T1000 (cell line): ENCODE data around the gene HMGN2.

Experiments
- DNase-seq: peaks from one replicate; lab custom pipeline; 2025; ENCODE audit warnings: mixed read lengths; lab: John Stamatoyannopoulos, UW

The HMGN2 gene

DNA sequence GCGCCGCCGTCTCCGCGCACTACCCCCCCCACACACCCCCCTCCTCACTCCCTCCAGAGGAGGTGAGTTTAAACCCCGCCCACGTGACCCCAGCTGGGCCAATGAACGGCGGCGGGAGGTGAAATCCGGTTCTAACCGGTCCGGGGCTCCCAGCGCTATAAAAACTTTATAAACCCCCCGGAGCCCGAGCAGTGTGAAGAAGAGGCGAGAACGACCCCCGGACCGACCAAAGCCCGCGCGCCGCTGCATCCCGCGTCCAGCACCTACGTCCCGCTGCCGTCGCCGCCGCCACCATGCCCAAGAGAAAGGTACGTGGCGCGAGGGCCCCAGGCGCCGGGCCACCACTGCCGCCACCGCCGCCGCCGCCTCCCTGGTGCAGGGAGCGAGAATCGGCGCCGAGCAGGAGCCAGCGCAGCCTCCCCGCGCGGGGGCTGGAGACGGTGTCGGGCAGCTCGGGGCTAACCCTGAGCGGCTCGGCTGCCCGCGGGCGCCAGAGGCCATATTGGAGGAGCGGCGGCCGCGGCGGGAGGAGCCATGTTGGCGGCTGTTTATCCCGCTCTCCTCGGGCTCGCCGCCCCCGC, at the start of gene HMGN2:
TSS of gene HMGN2 (plus strand) at position 121 of the 581 bp plus-strand sequence. CDS start at position 294, 173 bp downstream.
- peak; percentile 81 for DNase-seq

DNA sequence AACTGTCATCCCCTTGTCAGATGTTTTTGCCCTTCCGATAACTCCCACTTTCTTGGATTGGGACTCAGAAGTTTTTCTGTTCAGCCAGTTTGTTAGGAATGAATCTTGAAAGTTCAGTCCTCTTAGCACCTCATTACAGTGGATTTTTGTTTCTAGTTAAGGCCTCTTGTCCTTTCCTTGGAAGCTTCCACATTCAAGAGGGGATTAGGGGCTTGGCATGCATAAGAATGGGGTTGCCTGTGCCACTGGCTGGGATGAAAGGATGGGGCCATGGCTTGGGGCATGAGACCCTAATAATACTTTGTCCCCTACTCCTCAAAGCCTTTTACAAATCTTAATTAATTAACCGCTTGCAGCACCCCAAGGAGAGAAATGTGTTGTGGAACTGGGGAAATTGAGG, 42.5 kb upstream of the HMGN2 start:
- no peak for DNase-seq

DNA sequence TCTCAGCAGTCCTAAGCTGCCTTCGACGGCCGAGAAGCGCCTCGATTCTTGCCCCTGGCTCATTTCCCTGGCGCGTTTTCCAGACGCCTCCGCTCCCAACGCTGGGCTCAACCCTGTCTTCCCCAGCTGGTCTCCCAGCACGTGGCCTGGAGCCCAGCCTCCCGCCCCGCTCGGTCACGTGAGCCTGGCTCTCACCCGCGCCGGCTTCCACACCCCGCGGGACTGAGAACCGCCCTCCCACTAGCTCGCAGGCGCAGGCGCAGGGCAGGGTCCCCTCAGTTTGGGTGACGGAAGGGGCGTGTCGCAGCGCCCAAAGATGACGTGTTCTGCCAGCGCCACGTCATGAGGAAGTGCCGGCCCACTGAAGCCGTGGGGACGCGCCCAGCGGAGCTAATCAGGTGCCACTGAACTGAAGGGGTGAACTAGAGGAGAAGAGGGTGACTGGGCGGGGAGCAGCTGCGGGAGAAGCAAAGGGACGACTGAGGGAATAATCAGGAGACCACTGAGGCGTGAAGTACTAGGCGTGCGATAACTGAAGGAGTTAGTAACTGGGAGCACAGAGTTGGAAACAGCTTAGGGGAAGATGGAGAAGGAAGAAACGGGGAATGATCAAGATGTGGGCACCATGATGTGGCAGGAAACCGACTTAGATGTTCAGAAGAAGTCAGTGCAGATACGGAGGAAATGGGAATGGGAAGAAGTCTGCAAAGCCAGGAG, 40.1 kb upstream of the HMGN2 start, which contains the start of gene DHDDS:
TSS of gene DHDDS (plus strand) at position 343 of the 717 bp plus-strand sequence. CDS start 625 bp downstream, outside the sequence.
- peak; percentile 98 for DNase-seq

DNA sequence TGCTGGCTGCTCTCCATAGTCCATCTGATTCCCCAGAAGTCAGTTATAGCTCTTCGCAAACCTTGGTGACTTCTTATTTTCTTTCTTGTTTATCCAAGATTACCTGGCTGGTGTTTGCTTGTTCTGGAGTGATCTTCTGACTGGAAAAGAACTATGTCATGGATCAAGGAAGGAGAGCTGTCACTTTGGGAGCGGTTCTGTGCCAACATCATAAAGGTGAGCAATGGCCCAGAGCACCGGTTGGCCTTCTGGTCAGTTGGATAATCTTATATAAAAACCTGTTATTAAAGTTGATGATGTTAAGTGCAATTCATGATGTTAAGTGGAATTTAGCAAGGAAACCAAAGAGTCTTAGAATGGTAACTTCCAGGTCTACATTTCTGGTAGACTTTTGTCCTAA, 39.4 kb upstream of the HMGN2 start:
- DNase-seq = no peak

DNA sequence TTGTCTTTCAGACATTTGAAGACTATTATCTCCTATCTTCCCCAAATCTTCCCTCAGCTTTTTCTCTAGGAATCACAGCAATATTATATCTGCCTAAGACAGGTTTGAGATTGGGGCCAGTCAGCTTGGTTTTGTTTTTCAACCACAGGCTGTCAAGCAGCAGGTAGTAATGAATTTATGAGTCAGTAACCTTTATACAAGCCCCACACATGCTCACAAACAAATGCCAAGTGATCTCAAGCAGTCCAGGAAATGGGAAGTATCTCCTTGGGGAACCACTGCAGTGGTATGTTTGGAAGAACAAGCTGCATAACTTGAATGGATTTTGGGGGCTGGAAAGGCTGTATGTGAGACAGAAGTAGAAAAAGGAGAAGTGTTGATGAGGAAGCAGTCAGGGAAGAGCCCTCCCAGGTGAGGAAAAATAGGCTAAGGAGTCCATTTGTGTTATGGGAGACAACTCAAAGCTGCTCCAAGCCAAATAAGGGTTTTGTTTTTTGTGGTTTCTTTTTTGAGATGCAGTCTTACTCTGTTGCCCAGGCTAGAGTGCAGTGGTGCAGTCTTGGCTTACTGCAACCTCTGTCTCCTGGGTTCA, 38.0 kb upstream of the HMGN2 start:
- DNase-seq = no peak

DNA sequence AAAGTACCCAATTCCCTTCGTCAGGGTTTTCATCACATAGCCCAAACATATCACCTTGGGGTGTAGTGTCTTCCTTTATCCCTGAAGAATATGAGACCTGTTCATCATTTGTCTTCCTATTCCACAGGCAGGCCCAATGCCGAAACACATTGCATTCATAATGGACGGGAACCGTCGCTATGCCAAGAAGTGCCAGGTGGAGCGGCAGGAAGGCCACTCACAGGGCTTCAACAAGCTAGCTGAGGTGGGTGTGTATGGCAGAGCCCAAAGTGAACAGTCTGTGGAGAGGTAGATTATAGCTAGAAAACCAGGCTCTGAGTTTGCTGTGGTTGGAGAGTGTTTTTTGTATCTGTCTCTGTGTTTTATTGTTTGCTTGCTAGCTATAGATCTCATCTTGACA, 34.2 kb upstream of the HMGN2 start:
- no peak for DNase-seq

DNA sequence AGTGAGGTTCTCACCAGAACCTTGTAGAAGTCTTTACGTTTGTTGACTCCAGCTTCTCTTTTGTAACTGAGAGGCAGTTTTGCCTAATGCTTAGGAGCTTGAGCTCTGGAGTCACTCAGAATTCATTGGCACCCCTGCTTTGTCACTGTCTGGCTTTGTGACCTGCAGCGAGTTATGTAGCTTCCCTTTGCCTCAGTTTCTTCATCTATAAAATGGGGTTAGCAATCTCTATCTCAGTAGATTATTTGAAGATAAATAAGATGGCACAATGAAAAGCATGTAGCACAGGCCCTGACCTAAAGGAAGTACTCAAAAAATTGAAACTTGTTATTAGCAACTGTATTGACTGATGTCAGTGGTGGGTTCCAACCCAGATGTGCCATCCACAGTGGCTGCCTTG, 32.0 kb upstream of the HMGN2 start:
- DNase-seq = no peak

DNA sequence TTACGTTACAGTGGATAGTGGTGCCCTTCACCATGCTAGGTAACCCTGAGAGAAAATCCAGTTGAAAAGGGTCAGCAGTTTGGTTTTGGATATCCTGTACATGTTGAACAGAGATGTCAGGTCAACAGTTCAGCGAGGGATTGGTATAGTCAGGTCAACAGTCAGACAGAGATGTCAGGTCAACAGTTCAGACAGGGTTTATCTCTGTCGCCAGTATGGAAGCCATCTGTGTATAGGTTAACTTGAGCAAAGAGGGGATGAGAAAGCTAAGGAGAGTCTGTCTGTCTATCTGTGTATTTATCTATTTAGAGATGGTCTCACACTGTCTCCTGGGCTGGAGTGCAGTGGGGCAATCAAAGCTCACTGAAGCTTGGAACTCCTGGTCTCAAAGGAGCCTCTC, 22.4 kb upstream of the HMGN2 start:
- DNase-seq = no peak

DNA sequence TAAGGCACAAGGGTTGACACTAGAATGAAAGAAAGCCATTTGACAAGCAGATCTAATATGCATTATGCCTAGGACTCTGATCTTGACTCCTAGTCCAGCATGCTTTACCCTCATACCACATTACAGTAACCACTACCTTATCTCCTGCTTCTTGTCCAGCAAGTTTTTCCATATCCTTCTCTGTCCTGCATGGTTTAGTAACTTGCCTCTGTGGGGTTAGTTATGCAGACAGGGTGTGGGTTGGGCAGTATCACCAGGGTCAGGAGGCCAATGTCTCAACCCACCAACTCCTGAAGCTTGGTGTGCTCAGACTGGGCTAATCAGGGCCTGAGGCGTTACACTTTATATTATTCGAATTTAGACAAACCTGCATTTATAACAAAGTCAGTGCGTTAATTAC, 21.3 kb upstream of the HMGN2 start:
- DNase-seq = no peak

DNA sequence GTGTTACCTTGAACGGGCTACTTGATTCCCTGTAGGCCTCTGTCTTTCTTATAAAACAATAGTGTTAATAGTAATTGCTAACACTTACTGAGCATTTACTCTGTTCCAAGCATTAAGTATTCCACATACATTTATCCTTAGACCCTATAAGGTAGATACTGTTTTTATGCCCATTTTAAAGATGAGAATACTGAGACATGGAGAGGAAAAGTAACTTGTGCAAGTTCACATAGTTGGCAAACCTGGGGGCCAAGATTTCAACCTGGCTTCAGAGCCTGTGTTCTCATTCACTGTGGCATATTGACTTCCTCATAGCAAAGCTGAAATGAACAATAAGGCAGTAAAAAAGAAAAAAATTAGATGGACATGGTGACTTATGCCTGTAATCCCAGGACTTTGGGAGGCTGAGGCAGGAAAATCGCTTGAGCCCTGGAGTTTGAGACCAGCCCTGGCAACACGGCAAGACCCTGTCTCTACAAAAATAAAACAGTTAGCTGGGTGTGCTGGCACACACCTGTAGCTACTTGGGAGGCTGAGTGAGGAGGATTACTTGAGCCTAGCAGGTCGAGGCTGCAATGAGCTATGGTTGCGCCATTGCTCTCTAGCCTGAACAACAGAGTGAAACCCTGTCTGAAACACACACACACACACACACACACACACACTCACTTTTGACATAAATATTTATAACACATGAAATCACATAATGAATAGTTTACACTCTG, 19.6 kb upstream of the HMGN2 start:
- DNase-seq = no peak

DNA sequence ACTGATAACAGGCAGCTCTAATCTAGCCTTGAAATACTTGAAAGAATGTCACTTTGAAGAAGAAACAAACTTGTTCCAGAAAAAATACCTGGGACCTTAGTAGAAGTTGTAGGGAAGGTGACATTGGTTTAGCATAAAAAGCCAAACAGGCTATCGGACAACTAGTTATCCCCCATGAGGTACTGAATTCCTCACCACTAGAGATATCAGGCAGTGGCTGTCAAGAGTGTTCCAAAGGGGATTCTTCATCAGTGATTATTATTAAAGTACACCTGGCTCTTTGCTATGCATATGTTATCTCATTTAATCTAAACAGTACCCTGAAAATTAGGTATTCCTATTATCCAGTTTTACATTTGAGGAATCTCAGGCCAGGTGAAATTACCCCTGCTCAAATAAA, 13.1 kb upstream of the HMGN2 start:
- no peak for DNase-seq

DNA sequence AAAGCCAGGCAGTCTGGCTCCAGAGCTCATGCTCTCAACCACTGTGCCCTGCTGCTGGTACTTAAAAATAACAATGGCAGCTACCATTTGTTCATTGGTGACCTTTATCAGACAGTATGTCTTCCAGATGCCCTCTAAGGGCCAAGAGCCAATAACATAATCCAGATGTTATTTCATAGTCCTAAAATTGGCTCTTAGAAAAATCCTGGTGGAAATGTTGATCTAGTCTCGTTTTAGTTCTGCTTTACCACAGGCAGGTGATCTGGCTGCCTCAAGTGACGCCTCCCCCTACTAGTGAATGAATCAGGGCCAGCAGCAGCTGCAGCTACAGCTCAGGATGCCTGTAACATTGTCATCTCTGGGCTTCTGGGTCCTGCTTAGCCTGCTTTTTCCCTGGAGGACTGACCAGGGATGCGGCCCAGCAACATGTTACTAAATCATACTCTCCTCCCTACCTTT, 12.6 kb upstream of the HMGN2 start:
- DNase-seq = no peak

DNA sequence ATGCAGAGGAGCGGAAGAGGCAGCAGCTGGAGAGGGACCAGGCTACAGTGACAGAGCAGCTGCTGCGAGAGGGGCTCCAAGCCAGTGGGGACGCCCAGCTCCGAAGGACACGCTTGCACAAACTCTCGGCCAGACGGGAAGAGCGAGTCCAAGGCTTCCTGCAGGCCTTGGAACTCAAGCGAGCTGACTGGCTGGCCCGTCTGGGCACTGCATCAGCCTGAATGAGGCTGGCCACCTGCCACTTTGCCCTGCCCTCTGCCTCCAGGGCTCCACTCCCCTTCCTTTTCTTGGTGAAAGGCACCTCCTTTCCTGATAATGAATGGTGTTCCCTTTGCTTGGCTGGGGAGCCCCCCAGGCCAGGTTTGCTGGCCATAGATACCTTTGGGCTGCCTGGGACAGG, 3.3 kb upstream of the HMGN2 start:
- no peak for DNase-seq

DNA sequence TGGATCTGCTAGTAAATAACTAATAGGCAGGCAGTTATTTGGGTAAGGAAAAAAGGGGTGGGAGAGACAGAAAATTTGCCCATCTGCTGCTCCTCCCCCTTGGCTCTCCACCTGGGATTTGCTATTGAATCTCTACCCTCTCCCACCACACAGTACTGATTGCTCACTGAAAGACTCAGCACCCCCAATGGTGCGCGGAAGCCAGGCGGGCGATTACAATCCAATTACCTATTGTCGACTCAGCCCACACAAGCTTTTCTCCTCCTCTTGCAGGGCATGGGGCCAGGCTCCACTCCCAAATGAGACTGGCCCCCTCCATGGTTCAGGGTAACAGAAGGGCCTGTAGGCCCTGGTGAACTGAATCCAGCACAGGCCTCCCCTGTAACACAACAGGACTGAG, 2.7 kb upstream of the HMGN2 start:
- no peak for DNase-seq

DNA sequence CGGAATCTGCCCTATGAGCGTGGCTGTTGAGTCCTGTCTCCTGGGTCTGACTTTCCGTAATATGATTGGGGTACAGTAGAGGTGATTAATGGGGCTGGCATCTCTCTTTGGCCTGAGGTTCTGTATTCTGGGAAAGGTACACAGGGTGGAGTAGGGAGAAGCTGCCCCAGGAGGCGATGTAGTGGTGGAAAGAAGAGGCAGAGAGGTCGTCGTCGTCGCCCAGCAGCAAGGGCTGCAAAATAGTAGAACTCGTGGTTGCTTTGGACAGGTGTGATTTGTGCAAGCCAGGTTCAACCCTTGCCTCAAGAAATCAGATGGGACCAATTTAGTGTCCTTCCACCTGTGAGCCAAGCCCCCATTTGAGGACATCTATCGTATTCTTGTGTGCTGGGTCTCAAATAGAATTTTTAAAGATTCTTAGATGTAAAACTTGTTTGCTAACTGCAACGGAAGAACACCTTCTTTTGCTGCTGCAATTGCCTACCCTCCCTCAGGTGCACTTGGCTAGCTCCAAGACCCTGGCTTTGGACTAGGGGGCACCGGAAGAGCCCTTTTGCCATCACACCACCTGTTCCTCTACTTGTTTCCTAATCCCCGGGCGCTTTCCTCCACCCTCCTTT, 1.3 kb upstream of the HMGN2 start:
- no peak for DNase-seq

DNA sequence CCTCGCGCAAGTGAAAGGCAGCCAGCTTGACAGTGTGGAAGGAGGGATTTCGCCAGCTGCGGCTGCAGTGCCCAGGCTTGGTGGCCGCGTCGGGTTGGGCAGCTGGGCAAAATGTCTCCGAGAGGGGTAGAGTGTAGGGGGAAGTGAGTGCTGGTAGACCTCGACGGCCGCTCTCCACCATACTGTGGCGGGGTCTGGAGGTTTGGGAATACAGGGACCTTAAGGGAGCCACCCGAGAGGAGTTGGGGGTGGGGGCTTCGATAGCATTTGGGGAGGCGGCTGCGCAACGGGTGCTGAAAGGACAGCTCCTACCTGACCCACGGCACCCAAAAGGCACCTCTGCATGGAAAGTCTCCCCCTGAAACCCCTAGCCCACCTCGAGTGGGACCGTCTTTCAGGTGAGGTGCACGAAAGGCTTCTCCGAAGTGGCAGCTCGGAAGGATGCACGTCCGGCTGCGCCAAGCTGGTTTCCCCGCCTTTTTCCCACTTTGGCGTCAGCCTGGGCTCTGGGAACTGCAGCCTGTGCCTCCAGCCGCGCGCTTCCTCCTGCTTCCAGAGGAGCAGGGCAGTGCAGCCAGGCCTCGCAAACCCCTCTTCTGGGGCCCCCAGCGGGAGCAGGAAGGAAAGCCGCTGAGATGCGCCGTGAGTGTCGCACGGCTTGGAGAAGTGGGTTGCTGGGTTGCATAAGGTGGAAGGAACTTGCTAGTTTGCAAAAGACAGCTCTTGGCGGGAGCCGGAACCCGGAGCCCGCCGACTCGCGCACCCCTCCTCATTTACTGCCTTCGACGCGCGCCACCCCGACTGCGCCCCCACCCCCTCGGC, 531 bp upstream of the HMGN2 start:
- DNase-seq = peak; percentile 75

DNA sequence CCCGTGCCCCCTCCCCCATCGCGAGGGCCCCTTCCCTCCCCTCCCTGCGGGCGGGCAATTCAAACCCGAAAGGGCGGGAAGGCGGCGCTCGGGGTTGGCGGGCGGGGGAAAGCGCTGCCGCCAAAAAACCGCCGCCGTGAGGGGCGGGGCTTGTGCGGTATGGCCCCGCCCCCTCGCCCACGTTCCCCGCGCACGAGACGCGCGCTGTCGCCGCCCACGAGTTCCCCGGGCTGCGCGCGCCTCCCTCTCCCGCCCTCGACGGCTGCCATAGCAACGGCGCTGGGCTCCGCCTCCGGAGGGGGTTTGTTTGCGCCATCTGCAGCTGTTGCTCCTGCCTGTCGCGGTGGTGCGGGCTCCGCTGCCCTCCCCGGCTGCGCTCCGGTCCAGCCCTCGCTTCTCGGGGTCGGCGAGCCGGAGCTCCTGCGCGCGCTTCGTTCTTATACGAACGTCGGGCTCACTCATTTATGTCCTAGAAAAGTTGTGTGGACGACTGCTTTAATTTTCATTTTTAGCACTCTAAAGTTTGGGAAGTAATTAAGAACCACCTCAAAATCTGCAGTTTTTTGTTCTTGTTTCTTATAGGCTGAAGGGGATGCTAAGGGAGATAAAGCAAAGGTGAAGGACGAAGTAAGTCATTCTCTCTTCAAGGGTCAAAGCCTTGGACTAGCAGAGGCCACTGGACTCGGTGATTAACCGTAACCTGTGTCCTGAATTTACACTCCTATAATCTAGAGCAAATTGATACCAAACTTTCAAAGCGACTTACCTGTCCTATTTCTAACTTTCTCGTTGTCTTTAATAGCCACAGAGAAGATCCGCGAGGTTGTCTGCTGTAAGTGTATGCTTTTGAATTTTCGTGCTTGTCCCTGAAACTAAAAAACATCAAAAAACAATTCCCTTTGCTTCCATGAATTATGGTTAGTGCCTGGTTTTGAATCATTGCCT, 933 bp downstream of the HMGN2 start:
- DNase-seq = peak; percentile 91

DNA sequence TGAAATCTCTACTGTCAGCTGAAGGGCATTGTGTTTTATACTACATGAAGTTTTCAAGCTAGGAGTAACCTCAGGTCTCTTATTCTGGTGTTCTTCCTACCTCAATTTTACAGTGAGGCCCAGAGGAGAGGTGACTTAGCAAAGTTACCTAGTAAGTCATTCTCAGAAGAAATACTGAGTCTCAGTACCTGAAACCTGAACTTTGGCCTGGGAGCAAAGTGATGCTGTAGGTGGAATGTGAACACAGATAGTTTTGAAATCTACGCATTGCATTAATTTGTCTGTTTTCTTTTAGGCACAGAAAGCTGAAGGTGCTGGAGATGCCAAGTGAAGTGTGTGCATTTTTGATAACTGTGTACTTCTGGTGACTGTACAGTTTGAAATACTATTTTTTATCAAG, 2.6 kb downstream of the HMGN2 start:
- DNase-seq = no peak

DNA sequence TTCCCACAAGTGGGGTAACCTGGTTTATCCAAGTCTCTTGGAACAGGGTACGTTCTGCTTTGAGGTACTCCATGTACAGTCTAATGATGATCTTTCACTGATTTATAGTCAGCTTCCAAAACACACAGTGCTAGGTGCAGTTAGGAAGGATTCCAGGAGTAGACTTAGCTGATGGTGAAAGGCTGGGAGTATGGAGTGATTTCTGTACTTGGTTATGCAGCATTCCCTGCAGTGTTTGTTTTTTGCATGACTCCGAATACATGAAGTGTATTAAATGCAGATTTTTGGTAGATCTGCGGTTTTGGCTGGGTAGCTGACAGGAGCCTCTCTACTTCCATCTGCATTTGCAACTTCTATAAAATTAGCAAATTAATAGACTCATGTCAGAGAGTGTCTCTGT, 3.7 kb downstream of the HMGN2 start:
- no peak for DNase-seq

DNA sequence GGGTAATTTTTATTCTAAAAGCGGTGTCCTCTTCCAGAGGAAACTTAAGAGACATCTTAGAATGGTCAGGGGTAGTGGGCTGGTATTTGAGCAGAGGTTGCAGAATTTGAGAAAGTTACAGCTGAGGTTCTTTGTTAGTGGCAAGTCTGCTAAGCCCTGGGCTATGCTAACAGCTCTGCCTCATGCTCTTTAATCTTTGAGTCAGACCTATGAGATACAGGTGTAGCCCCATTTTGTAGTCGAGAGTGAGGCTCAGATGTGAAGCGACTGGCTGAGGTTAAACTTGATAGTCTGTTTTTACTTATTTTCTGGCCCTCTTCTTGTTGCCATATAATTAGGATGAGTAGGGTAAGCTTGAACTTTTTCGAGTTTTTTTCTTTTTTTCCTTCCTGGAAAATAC, 4.7 kb downstream of the HMGN2 start:
- DNase-seq = no peak
